ACHN (cell line): ENCODE results near the gene TAF5L.
"Not testable (repeated sequence)": the region's sequence is repeated elsewhere in the genome, so short reads cannot be mapped to it uniquely, and the experiment has no call there.

Source experiments
- DNase-seq: peaks from one replicate; pipeline ENCODE4 v3.0.0-alpha.2; 2015
- in situ Hi-C: cut with HindIII; loops from 2 replicates; pipeline ENCODE4 v1.10.0; 2017; ENCODE audit warnings: low sequenced_read_pairs, low pct_ligation_motif_present, low pct_unique_long_range_greater_than_20kb

Gene TAF5L

GRCh38 chr1:229645324-229645993 is 19.5 kb upstream of the TAF5L start:
- DNase-seq = no peak
- in situ Hi-C loops = no loop called here

GRCh38 chr1:229643996-229644745 is 18.2 kb upstream of the TAF5L start:
- peak; percentile 8 for DNase-seq
- in situ Hi-C loops = no loop called here

GRCh38 chr1:229642970-229643369 is 17.0 kb upstream of the TAF5L start:
- in situ Hi-C loops = no loop called here
- no peak for DNase-seq

- DNase-seq = no peak
- in situ Hi-C loops = no loop called here
Observed at GRCh38 chr1:229642376-229642775, 16.5 kb upstream of the TAF5L start.

- no peak for DNase-seq
- in situ Hi-C loops = no loop called here
Observed at GRCh38 chr1:229641306-229641705, 15.4 kb upstream of the TAF5L start.

- in situ Hi-C loops = no loop called here
- DNase-seq = no peak
Observed at GRCh38 chr1:229640455-229640854, 14.5 kb upstream of the TAF5L start.

- in situ Hi-C loops = no loop called here
- no peak for DNase-seq
Observed at GRCh38 chr1:229637746-229638145, 11.8 kb upstream of the TAF5L start.

- no peak for DNase-seq
- in situ Hi-C loops = no loop called here
Observed at GRCh38 chr1:229636042-229636441, 10.1 kb upstream of the TAF5L start.

GRCh38 chr1:229631966-229632365 is 6.0 kb upstream of the TAF5L start:
- DNase-seq = no peak
- in situ Hi-C loops = no loop called here

- no peak for DNase-seq
- in situ Hi-C loops = no loop called here
Observed at GRCh38 chr1:229631148-229631547, 5.2 kb upstream of the TAF5L start.

GRCh38 chr1:229629261-229629660 is 3.3 kb upstream of the TAF5L start:
- in situ Hi-C loops = no loop called here
- DNase-seq = no peak

- DNase-seq = no peak
- in situ Hi-C loops = no loop called here
Observed at GRCh38 chr1:229627003-229627402, 1.1 kb upstream of the TAF5L start.

- DNase-seq = peak; percentile 58
- in situ Hi-C loops = no loop called here
Observed at GRCh38 chr1:229625071-229625914, 629 bp downstream of the TAF5L start.

GRCh38 chr1:229624521-229625070 is 1.3 kb downstream of the TAF5L start:
- in situ Hi-C loops = no loop called here
- DNase-seq = no peak

- in situ Hi-C loops = no loop called here
- no peak for DNase-seq
Observed at GRCh38 chr1:229623838-229624237, 2.1 kb downstream of the TAF5L start.

GRCh38 chr1:229623225-229623624 is 2.7 kb downstream of the TAF5L start:
- in situ Hi-C loops = no loop called here
- DNase-seq = no peak

- in situ Hi-C loops = not testable (repeated sequence)
Observed at GRCh38 chr1:229622641-229623120, 3.2 kb downstream of the TAF5L start.

GRCh38 chr1:229621663-229622062 is 4.3 kb downstream of the TAF5L start:
- no peak for DNase-seq

More at GRCh38 chr1:229622641-229623120, 3.2 kb downstream of the TAF5L start:
- DNase-seq = not testable (repeated sequence)

GRCh38 chr1:229620876-229621275 is 5.0 kb downstream of the TAF5L start:
- DNase-seq = no peak
- in situ Hi-C loops = no loop called here

More at GRCh38 chr1:229621663-229622062, 4.3 kb downstream of the TAF5L start:
- in situ Hi-C loops = no loop called here
